MM.1S (cell line): ENCODE measurements around the gene IRX5.

Experiments used
- EZH2 ChIP-seq: fragments of 300-600 bp; sonication (generic); optimal IDR thresholded peaks from 2 replicates; pipeline ENCODE3; 2017; ENCODE audit warnings: low read depth, mild to moderate bottlenecking, antibody characterized with exemption, low read length, mixed read lengths
- TF ChIP-seq, protein P1 (sequence below): fragments of 300-600 bp; sonication (generic); IDR thresholded peaks from 2 replicates; pipeline ENCODE4 v1.5.1; 2016; ENCODE audit warnings: antibody characterized with exemption, low read length, mixed read lengths

DNA sequence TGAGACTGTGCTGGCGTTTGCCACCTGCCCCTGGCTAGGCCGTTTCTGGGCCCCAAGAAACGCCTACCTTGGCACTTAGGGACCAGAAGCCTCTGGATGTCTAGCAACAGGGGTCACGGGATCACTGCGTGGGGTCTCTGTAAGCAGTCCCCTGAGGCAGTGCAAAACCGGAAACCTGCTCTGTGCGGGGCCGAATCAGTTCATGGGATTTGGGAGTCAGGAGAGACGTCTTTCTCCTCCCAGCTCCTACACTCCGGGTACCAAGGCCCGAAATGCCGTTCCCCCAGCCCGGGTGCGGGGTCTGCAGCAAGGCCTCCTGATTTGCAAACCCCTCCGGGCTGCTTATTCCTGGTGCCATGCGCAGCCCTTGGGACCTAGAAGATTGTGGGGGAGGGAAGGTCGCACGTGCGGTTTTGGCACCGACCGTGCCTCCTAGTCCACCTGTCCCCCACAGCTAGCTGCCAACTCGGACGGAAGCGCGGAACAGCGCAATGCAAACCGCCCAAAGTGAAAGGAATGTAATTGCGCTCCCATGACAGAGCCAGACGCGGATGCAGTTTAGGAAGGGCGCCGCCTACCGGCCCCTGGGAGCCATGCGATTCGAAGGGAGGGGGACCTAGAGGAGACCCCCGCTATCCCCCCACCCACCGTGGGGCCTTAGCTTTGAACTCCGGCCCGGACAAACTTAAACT is 6.5 kb downstream of the IRX5 start:
- TF ChIP-seq, protein P1, sequence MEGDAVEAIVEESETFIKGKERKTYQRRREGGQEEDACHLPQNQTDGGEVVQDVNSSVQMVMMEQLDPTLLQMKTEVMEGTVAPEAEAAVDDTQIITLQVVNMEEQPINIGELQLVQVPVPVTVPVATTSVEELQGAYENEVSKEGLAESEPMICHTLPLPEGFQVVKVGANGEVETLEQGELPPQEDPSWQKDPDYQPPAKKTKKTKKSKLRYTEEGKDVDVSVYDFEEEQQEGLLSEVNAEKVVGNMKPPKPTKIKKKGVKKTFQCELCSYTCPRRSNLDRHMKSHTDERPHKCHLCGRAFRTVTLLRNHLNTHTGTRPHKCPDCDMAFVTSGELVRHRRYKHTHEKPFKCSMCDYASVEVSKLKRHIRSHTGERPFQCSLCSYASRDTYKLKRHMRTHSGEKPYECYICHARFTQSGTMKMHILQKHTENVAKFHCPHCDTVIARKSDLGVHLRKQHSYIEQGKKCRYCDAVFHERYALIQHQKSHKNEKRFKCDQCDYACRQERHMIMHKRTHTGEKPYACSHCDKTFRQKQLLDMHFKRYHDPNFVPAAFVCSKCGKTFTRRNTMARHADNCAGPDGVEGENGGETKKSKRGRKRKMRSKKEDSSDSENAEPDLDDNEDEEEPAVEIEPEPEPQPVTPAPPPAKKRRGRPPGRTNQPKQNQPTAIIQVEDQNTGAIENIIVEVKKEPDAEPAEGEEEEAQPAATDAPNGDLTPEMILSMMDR, result peak; percentile 20; the same call in 1 of the 2 replicates
- no peak for TF ChIP-seq EZH2
